HCT116 (cell line): ENCODE measurements around the gene EGFR. TPM values are rescaled to one million over a fixed set of nuclear protein-coding genes. Genes with fewer than 3 reads are reported as not detected.

Experiments
- ATAC-seq: fragments of 200-7000 bp; cut with Tn5 transposase; 2 replicates; pipeline ENCODE4 v1.9.1; 2020; ENCODE audit warnings: mild to moderate bottlenecking, moderate library complexity
- BruUV-seq: library from RNA; stranded (reverse); fragments of 400-500 nt; replicated peaks from 2 replicates; lab custom pipeline; 2021; lab: Mats Ljungman, UMichigan
- CTCF ChIA-PET: fragments of 300-600 bp; sonication (Branson Sonifier 250); formaldehyde crosslinking; loops from one replicate; lab custom pipeline; 2021; ENCODE audit warnings: antibody characterized with exemption; lab: Charles Lee
- POLR2A ChIA-PET: fragments of 300-600, 350-600 bp; sonication (Branson Sonifier 250); formaldehyde crosslinking; loops from one replicate; lab custom pipeline; 2021; ENCODE audit warnings: antibody characterized with exemption; lab: Charles Lee
- RAD21 ChIA-PET, 2 experiments: fragments of 300-600 bp; sonication (Branson Sonifier 250); formaldehyde crosslinking; loops; one replicate each; lab custom pipeline; 2023; ENCODE audit warnings: low total read pairs in 2 of 2; ENCODE audit not compliant: uncharacterized antibody in 2 of 2, unreplicated experiment in 2 of 2, low non-redundant PET in 1 of 2; lab: Charles Lee
- DNase-seq: peaks from one replicate; pipeline ENCODE4 v3.0.0-alpha.2; 2010; ENCODE audit warnings: low read depth, low spot score
- H2AFZ ChIP-seq: fragments of 200-600 bp; shearing (Covaris generic), sonication (generic); 2 replicates; pipeline ENCODE4 v1.6.1; 2017; ENCODE audit warnings: low read depth, mixed run types, mixed read lengths, antibody characterized with exemption, low read length; ENCODE audit not compliant: poor library complexity, severe bottlenecking
- H3K27ac ChIP-seq: 2 replicates; pipeline ENCODE4 v1.5.1; 2012; ENCODE audit warnings: low read depth, low read length
- H3K27me3 ChIP-seq: fragments of 200-600 bp; sonication (generic); 2 replicates; pipeline ENCODE4 v1.6.1; 2016; ENCODE audit warnings: mixed run types, low read length, mixed read lengths; ENCODE audit not compliant: insufficient read depth
- H3K36me3 ChIP-seq, 2 experiments: fragments of 200-500 bp in 1 of 2; fragments of 200-600 bp in 1 of 2; sonication (Bioruptor generic) in 1 of 2; sonication (generic) in 1 of 2; 2 replicates each; pipeline versions ENCODE4 v1.5.1 to v1.6.1; 2014 to 2016; ENCODE audit warnings: low read length in 2 of 2, inconsistent platforms in 1 of 2, mixed read lengths in 1 of 2, mixed run types in 1 of 2; ENCODE audit not compliant: insufficient read depth in 2 of 2, control insufficient read depth in 1 of 2
- H3K4me1 ChIP-seq, 2 experiments: fragments of 200-600 bp in 1 of 2; sonication (generic) in 1 of 2; 2 replicates each; pipeline versions ENCODE4 v1.5.1 to v1.6.1; 2012 to 2017; ENCODE audit warnings: low read length in 2 of 2, inconsistent platforms in 1 of 2, mild to moderate bottlenecking in 1 of 2, mixed read lengths in 1 of 2, mixed run types in 1 of 2, moderate library complexity in 1 of 2; ENCODE audit not compliant: insufficient read depth in 2 of 2, control insufficient read depth in 1 of 2
- H3K4me2 ChIP-seq: fragments of 200-600 bp; sonication (generic); 2 replicates; pipeline ENCODE4 v1.6.1; 2017; ENCODE audit warnings: mixed run types, low read length, mixed read lengths
- H3K4me3 ChIP-seq, 2 experiments: fragments of 200-600 bp in 1 of 2; sonication (generic) in 1 of 2; replicated peaks in 1 of 2; 2 replicates each; pipeline ENCODE4 v1.5.1; 2011 to 2016; ENCODE audit warnings: low read length in 2 of 2, control low read depth in 1 of 2, low read depth in 1 of 2, mild to moderate bottlenecking in 1 of 2, mixed read lengths in 1 of 2, mixed run types in 1 of 2
- H3K79me2 ChIP-seq: fragments of 200-600 bp; sonication (generic); 2 replicates; pipeline ENCODE4 v1.6.1; 2017; ENCODE audit warnings: mild to moderate bottlenecking, mixed run types, low read length, moderate library complexity, mixed read lengths; ENCODE audit not compliant: insufficient read depth
- H3K9ac ChIP-seq: fragments of 200-600 bp; sonication (generic); 2 replicates; pipeline ENCODE4 v1.6.1; 2016; ENCODE audit warnings: low read length, mixed read lengths
- H3K9me2 ChIP-seq: fragments of 200-600 bp; sonication (generic), shearing (Covaris generic); 2 replicates; pipeline ENCODE4 v1.6.1; 2017; ENCODE audit warnings: mixed run types, mild to moderate bottlenecking, moderate library complexity; ENCODE audit not compliant: insufficient read depth
- H3K9me3 ChIP-seq, 2 experiments: fragments of 200-500 bp in 1 of 2; fragments of 200-600 bp in 1 of 2; sonication (Bioruptor generic) in 1 of 2; sonication (generic) in 1 of 2; 2 replicates each; pipeline ENCODE4 v1.6.1; 2014 to 2017; ENCODE audit warnings: low read length in 2 of 2, mixed read lengths in 2 of 2, inconsistent platforms in 1 of 2, low read depth in 1 of 2, mild to moderate bottlenecking in 1 of 2, mixed run types in 1 of 2, moderate library complexity in 1 of 2; ENCODE audit not compliant: control insufficient read depth in 1 of 2, insufficient read depth in 1 of 2
- H4K20me1 ChIP-seq: fragments of 200-600 bp; sonication (generic), shearing (Covaris generic); 2 replicates; pipeline ENCODE4 v1.6.1; 2017; ENCODE audit warnings: mixed run types, mild to moderate bottlenecking, moderate library complexity; ENCODE audit not compliant: insufficient read depth
- CBX3 ChIP-seq: IDR thresholded peaks from 2 replicates; pipeline ENCODE4 v1.6.1; 2012; ENCODE audit warnings: low read depth
- CEBPB ChIP-seq: IDR thresholded peaks from 2 replicates; pipeline ENCODE4 v1.6.1; 2012; ENCODE audit warnings: low read depth
- EGR1 ChIP-seq: IDR thresholded peaks from 2 replicates; pipeline ENCODE4 v1.6.1; 2012; ENCODE audit warnings: low read depth
- ELF1 ChIP-seq: IDR thresholded peaks from 2 replicates; pipeline ENCODE4 v1.6.1; 2012; ENCODE audit warnings: low read depth, borderline replicate concordance
- RAD21 ChIP-seq: IDR thresholded peaks from 2 replicates; pipeline ENCODE4 v1.6.1; 2012; ENCODE audit warnings: low read depth, mild to moderate bottlenecking
- REST ChIP-seq: IDR thresholded peaks from 2 replicates; pipeline ENCODE4 v1.6.1; 2012; ENCODE audit warnings: low read depth
- TCF7L2 ChIP-seq: IDR thresholded peaks from 2 replicates; pipeline ENCODE4 v1.7.0; 2011; ENCODE audit warnings: borderline replicate concordance, inconsistent platforms; ENCODE audit not compliant: insufficient read depth, insufficient read length; ENCODE audit errors: extremely low read depth
- YY1 ChIP-seq: IDR thresholded peaks from 2 replicates; pipeline ENCODE4 v1.6.1; 2011; ENCODE audit warnings: low read length, low read depth, moderate library complexity, mild to moderate bottlenecking; ENCODE audit not compliant: insufficient replicate concordance; ENCODE audit errors: extremely low read depth
- intact Hi-C: fragments of 100-400 bp; cut with micrococcal nuclease; formaldehyde crosslinking; loops from 2 replicates; pipeline ENCODE4 v1.10.0; 2022
- total RNA-seq: library from RNA; stranded (reverse); gene quantifications from one replicate; pipeline ENCODE4 v1.2.1, GENCODE V29; 2021; ENCODE audit not compliant: unreplicated experiment
- TF ChIP-seq, protein P1 (sequence below), 3 experiments: fragments of 200-600 bp in 1 of 3; sonication (generic) in 1 of 3; IDR thresholded peaks in 2 of 3; conservative IDR thresholded peaks in 1 of 3; 2 replicates each; pipeline ENCODE4 v1.5.1; 2012 to 2017; ENCODE audit warnings: low read depth in 2 of 3, low read length in 2 of 3, antibody characterized with exemption in 1 of 3, borderline replicate concordance in 1 of 3, control low read depth in 1 of 3, mild to moderate bottlenecking in 1 of 3, mixed read lengths in 1 of 3, mixed run types in 1 of 3, moderate library complexity in 1 of 3; ENCODE audit not compliant: insufficient read depth in 1 of 3

Gene EGFR
- total RNA-seq, 1 experiment from 2014 or later, result 71.5 TPM

DNA sequence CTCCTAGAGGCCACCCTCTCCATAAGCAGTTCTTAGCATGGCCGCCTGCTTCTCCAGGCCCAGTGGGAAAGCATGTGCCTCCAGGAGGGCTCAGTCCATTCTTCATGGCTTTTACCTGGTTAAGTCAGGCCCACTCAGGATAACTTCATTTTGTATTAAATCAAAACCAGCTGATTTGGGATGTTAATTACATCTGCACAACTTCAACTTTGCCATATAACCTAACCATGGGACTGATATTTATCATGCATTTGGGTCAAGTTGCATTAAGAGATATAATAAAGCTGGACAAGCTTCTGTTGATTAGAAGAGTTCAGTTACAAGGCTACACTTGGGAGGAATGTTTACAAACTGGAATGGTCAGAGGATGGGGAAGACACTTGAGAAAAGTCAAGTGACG, 65.5 kb downstream of the EGFR start:
- no peak overlapping the region for H2AFZ ChIP-seq
- no peaks in the 10 kb centered on the region for H3K27me3 ChIP-seq
- POLR2A ChIA-PET, result no interaction called here
- peaks cover 55 to 92% of the 10 kb centered on the region in 2 experiments for H3K4me1 ChIP-seq
- H3K9me3 ChIP-seq, result no peaks in the 10 kb centered on the region
- no peaks in the 10 kb centered on the region for H3K9me2 ChIP-seq
- no peaks in the 10 kb centered on the region for H4K20me1 ChIP-seq
- H3K36me3 ChIP-seq, result no peaks in the 10 kb centered on the region
- no peak overlapping the region for H3K4me2 ChIP-seq
- RAD21 ChIA-PET, result no interaction called here
- H3K4me3 ChIP-seq, result no peak overlapping the region
- intact Hi-C loops, result no loop called here
- DNase-seq (no peak), ATAC-seq (no peak)
- CTCF ChIA-PET, result no interaction called here
- no peak overlapping the region for H3K9ac ChIP-seq
- TF ChIP-seq CEBPB, result no peak
- TF ChIP-seq ELF1, result no peak
- no peak for TF ChIP-seq TCF7L2
- TF ChIP-seq EGR1, result no peak
- TF ChIP-seq, protein P1, sequence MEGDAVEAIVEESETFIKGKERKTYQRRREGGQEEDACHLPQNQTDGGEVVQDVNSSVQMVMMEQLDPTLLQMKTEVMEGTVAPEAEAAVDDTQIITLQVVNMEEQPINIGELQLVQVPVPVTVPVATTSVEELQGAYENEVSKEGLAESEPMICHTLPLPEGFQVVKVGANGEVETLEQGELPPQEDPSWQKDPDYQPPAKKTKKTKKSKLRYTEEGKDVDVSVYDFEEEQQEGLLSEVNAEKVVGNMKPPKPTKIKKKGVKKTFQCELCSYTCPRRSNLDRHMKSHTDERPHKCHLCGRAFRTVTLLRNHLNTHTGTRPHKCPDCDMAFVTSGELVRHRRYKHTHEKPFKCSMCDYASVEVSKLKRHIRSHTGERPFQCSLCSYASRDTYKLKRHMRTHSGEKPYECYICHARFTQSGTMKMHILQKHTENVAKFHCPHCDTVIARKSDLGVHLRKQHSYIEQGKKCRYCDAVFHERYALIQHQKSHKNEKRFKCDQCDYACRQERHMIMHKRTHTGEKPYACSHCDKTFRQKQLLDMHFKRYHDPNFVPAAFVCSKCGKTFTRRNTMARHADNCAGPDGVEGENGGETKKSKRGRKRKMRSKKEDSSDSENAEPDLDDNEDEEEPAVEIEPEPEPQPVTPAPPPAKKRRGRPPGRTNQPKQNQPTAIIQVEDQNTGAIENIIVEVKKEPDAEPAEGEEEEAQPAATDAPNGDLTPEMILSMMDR (IDR thresholded peaks at IDR 0.05 in 2 of 3, conservative IDR thresholded peaks at IDR 0.05 in 1 of 3; ENCODE audit: borderline replicate concordance in 1 of 3, insufficient read depth in 1 of 3, low read depth in 2 of 3, low read length in 2 of 3), result no peak
- no peak for TF ChIP-seq YY1
- no peak for TF ChIP-seq CBX3
- no peak for TF ChIP-seq REST
- no peak for TF ChIP-seq RAD21
- no peak overlapping the region for H3K27ac ChIP-seq
- BruUV-seq, result TSS peak; percentile 15
- peaks cover 78% of the 10 kb centered on the region for H3K79me2 ChIP-seq
